Colonic mucosa (tissue), 4 donors: Measurements from ENCODE around the gene AMER2. TPM values are rescaled to one million over a fixed set of nuclear protein-coding genes. Genes with fewer than 3 reads are reported as not detected.

Experiments
- DNase-seq: peaks from one replicate; pipeline ENCODE4 v3.0.0-alpha.2; 2020
- H3K27ac ChIP-seq: fragments of 200-600 bp; one replicate; pipeline ENCODE4 v1.8.0; 2021
- H3K27me3 ChIP-seq: fragments of 200-600 bp; one replicate; pipeline ENCODE4 v1.8.0; 2021
- H3K36me3 ChIP-seq: fragments of 200-600 bp; one replicate; pipeline ENCODE4 v1.8.0; 2021
- H3K4me1 ChIP-seq: fragments of 200-600 bp; one replicate; pipeline ENCODE4 v1.8.0; 2021; ENCODE audit warnings: mild to moderate bottlenecking
- H3K4me3 ChIP-seq: fragments of 200-600 bp; one replicate; pipeline ENCODE4 v1.8.0; 2021
- H3K9ac ChIP-seq, 2 donors: one replicate each; pipeline ENCODE4 v1.7.0; 2013; ENCODE audit warnings: control low read depth in 2 of 2, low read depth in 2 of 2, low read length in 2 of 2
- H3K9me3 ChIP-seq: fragments of 200-600 bp; one replicate; pipeline ENCODE4 v1.8.0; 2021
- CTCF ChIP-seq: fragments of 200-600 bp; IDR thresholded peaks from one replicate; pipeline ENCODE4 v1.8.0; 2022; ENCODE audit warnings: antibody characterized with exemption, mild to moderate bottlenecking
- intact Hi-C: fragments of 100-400 bp; cut with DNase I; formaldehyde crosslinking; loops from one replicate; pipeline ENCODE4 v1.14.1; 2022
- total RNA-seq, 2 donors: library from RNA; stranded (reverse); fragmentation: NEBNext Ultra II Directional in 1 of 2; extraction: Animal tissue kit (Norgen Biotek cat#: 25700) in 1 of 2; gene quantifications; one replicate each; pipeline ENCODE4 v1.2.1, GENCODE V29; 2021
- donor health status: healthy.
- donor health status: DM: no; HTN: no; CAD: no.
- donor health status: DM: no; HTN: no; CAD: no.

The AMER2 gene
- total RNA-seq, 2 donors from 2014 or later, result 0.08 TPM; not detected in 1

DNA sequence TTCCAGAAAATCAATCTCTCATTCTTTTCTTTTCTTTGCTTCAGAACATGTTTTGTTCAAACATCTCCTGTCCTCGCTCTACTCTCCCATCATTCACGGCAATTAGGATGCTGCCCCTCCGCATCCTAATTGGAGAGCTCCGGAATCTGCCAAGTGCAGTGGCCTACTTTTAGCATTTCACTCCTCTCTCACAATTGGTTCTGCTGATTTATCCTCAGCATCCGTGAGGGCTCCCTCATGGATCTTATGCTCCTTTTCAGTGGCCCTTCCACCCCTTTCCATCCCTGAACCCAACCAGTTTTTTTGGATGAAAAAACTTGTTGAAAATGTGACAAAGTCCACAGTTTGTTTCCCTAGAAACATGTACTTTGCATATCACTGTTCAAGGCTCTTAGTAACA is 22.4 kb downstream of the AMER2 start:
- no peaks in the 10 kb centered on the region for H3K27me3 ChIP-seq
- no peak overlapping the region for H3K9ac ChIP-seq
- intact Hi-C loops, result no loop called here
- no peaks in the 10 kb centered on the region for H3K4me1 ChIP-seq
- no peak overlapping the region for H3K27ac ChIP-seq
- DNase-seq, result no peak
- H3K9me3 ChIP-seq, result no peaks in the 10 kb centered on the region
- TF ChIP-seq CTCF, result no peak
- no peak overlapping the region for H3K4me3 ChIP-seq
- H3K36me3 ChIP-seq, result no peaks in the 10 kb centered on the region

- Histone ChIP-seq H3K27ac (no peak overlapping the region), H3K9ac (no peak overlapping the region), H3K4me3 (no peak overlapping the region), H3K9me3 (no peaks in the 10 kb centered on the region), H3K27me3 (no peaks in the 10 kb centered on the region), H3K4me1 (no peaks in the 10 kb centered on the region), H3K36me3 (no peaks in the 10 kb centered on the region)
- no peak for DNase-seq
- no peak for TF ChIP-seq CTCF
- intact Hi-C loops, result no loop called here
Measured at GRCh38 chr13:25148402-25148771, 23.7 kb downstream of the AMER2 start.

DNA sequence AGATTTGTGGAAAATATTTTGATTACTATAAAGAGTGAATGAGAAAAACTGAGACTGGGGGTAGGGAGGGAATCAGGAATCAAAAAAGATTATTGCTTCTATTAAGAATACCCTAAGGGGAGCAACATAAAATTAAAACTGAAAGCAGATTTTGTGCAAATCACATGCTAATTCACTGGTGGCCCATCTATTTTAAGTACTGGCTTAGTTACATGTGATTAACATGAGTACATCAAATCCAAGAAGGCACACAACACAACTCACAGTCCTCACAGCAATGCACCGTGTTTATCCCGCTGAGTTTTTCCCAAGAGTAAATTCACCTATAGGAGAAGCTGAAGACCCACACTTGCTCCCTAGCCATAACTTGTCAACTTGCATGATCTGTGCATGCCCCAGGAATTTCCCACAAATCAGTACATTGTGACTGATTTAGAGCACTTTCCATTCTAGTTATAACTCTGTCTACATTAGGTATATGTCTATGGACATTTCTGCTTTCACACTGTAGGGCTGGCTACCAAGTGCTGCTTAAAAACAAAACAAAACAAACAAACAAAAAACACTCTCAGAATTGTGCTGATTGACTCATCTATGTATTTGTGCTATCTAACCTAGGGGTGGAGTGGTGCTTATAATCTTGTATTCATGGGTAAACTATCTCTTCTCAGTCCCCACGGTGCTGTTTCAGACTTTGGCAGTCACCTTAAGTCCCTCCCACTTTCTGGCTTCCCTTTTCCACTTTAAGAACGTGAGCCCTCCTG is 24.3 kb downstream of the AMER2 start:
- no peak overlapping the region for H3K27ac ChIP-seq
- no peaks in the 10 kb centered on the region for H3K9me3 ChIP-seq
- no peak overlapping the region for H3K9ac ChIP-seq
- no peaks in the 10 kb centered on the region for H3K36me3 ChIP-seq
- intact Hi-C loops, result no loop called here
- no peaks in the 10 kb centered on the region for H3K27me3 ChIP-seq
- H3K4me1 ChIP-seq, result no peaks in the 10 kb centered on the region
- TF ChIP-seq CTCF, result no peak
- no peak for DNase-seq
- no peak overlapping the region for H3K4me3 ChIP-seq

GRCh38 chr13:25143706-25144105 is 28.4 kb downstream of the AMER2 start:
- intact Hi-C loops, result no loop called here
- DNase-seq, result no peak
- H3K36me3 ChIP-seq, result no peaks in the 10 kb centered on the region
- no peak overlapping the region for H3K4me3 ChIP-seq
- H3K27me3 ChIP-seq, result no peaks in the 10 kb centered on the region
- no peak for TF ChIP-seq CTCF
- H3K9me3 ChIP-seq, result no peaks in the 10 kb centered on the region
- no peak overlapping the region for H3K9ac ChIP-seq
- no peaks in the 10 kb centered on the region for H3K4me1 ChIP-seq
- no peak overlapping the region for H3K27ac ChIP-seq

DNA sequence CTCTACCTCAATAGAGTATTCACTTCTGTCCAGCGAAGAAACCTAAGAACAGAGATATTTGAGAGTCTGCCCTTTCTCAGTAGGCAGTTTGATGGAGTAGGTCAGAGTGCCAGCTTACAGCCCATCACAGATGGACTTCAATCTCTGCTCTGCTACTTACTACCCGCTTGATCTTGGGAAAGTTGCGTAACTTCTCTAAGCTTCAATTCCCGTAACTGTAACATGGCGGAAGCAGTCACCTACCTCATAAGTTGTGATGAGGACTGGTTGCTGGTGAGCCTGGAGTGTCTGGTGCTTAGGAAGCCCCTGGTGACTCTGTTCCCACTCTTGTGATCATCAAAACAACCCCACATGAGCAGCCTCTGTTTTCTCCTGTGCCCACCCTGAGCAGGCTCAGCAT is 31.0 kb downstream of the AMER2 start:
- H3K27me3 ChIP-seq, result no peaks in the 10 kb centered on the region
- H3K36me3 ChIP-seq, result no peaks in the 10 kb centered on the region
- no peak overlapping the region for H3K27ac ChIP-seq
- DNase-seq, result no peak
- H3K9ac ChIP-seq, result no peak overlapping the region
- H3K4me3 ChIP-seq, result no peak overlapping the region
- no peaks in the 10 kb centered on the region for H3K9me3 ChIP-seq
- no peak for TF ChIP-seq CTCF
- intact Hi-C loops, result no loop called here
- no peaks in the 10 kb centered on the region for H3K4me1 ChIP-seq
